Measurements from ENCODE around the gene TPO. TPM values are rescaled to one million over a fixed set of nuclear protein-coding genes. Genes with fewer than 3 reads are reported as not detected.

TPO gene
- polyA plus RNA-seq, 3 donors, result 0.06 to 0.09 TPM; not detected in 1

DNA sequence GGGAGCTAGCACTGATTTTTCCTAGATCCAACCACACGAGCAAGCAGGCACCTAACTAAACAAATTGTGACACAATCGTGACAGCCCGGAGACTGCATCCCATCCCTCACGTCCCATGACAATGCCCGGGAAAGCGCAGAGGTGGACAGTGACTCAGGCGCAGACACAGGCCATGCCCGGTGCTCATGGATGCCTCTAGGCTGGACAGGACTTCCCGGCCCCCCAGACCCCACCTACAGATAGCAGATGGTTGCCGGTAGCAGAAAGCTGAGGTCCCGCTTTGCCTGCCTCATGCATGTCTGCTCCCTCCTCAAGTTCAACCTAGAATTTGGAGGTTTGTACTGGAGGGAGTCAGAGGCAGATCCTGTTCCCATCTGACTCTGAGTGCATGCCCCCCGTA, 81.0 kb downstream of the TPO start:
- DNase-seq (ENCODE audit: extremely low read depth in 1 of 11, low read depth in 9 of 11, low spot score in 4 of 11), result no peak

GRCh38 chr2:1494906-1495305, 81.6 kb downstream of the TPO start:
- DNase-seq (ENCODE audit: extremely low read depth in 1 of 11, low read depth in 9 of 11, low spot score in 4 of 11), result no peak

GRCh38 chr2:1495676-1496358, 82.6 kb downstream of the TPO start:
- no peak for DNase-seq (ENCODE audit: extremely low read depth in 1 of 11, low read depth in 9 of 11, low spot score in 4 of 11)

- DNase-seq (ENCODE audit: extremely low read depth in 1 of 11, low read depth in 9 of 11, low spot score in 4 of 11), result no peak
These were observed 83.1 kb downstream of the TPO start for GRCh38 chr2:1496359-1496821.

DNA sequence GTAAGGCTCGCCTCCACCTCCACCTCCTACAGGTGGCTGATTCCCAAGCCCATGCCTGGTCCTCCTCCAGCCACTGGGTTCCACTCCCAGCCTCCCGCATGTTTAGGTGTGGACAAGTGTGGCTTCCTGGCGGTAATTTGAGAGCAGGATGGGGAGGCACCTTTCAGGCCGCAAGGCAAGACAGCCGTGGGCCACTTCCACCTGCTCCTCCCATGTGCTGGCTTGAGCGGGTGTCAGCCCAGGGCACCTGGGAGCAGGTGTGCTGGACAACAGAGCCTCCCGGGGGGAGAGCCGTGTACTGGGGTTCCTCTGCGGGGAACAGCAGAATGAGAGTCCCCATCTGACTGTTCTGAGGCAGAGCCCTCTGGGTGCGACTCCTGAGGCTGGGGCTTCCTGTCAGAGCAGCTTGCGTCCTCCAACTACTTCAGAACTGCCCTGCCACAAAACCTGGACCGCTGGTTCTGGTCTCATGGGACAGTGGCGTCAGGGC, 83.9 kb downstream of the TPO start:
- DNase-seq (ENCODE audit: extremely low read depth in 1 of 11, low read depth in 9 of 11, low spot score in 4 of 11), result no peak

GRCh38 chr2:1498176-1498575, 84.9 kb downstream of the TPO start:
- DNase-seq (ENCODE audit: extremely low read depth in 1 of 11, low read depth in 9 of 11, low spot score in 4 of 11), result no peak

DNA sequence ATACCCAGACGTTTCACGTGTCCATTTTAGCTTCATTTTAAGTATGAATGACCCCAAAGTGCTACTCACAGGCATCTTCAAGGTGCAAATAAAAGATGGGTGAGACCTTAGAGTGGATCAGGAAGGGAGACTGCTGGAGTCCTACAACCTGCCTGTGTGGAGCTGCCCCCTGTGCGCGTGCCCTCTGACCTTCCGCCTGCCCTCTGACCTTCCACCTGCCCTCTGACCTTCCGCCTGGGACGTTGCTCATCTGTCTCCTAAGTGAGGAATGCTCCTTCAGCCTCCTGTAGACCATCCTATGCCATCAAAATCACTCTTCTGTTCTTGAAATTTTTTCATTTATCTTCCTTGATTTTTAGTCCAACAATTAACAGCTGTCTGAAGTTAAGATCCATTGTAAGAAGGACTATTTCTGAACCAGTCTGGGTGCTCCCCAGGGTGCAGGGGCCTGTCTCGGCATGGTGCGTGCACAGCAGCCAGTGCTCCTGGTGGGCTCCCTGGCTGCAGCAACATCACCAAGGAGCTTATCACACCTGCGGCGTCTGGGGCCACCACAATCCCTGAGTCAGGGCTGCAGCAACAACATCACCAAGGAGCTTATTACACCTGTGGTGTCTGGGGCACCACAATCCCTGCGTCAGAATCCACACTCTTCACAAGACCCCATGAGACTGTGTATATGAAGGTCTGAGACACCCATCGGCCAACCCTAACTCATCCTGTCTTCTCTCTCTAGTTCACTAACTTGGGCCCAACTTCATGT, 86.0 kb downstream of the TPO start:
- no peak for DNase-seq (ENCODE audit: extremely low read depth in 1 of 11, low read depth in 9 of 11, low spot score in 4 of 11)

DNA sequence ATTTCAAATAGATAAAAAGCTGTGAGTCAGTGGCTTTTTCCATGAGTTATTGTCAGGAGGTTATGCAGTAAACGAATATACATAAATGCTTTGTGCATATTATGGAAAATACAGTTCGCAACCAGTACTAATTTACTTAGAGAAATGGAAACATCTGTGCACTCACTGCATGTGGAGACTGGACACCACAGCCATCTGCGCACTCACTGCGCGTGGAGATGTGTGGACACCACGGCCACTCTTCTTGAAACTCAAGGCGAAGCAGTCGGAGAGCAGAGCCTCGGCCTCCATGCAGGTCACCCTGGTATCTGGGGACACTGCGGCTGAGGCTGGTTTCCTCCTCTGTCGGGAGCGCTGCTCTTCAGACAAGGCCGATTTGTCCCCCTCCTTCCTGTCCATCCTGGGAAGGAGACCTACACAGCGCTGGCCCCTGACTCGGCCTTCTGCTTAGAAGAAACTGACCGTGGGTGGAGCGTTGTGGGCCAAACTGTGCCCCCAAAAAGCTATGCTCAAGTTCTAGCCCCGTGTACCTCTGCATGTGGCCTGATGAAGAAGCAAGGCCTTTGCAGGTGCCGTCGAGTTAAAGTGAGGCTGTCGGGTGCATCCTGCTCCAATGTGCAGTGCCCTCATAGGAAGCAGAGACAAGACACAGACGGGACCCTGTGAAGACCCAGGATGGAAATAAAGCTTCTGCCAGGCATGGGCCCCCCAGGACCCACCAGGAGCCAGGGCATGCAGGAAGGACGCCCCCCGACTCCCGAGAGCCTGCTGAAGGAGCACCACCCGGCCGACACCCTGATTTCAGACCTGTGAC, 88.0 kb downstream of the TPO start:
- no peak for DNase-seq (ENCODE audit: extremely low read depth in 1 of 11, low read depth in 9 of 11, low spot score in 4 of 11)

GRCh38 chr2:1501991-1502390, 88.7 kb downstream of the TPO start:
- DNase-seq (ENCODE audit: extremely low read depth in 1 of 11, low read depth in 9 of 11, low spot score in 4 of 11), result no peak

GRCh38 chr2:1502891-1503304, 89.6 kb downstream of the TPO start:
- no peak for DNase-seq (ENCODE audit: extremely low read depth in 1 of 11, low read depth in 9 of 11, low spot score in 4 of 11)

DNA sequence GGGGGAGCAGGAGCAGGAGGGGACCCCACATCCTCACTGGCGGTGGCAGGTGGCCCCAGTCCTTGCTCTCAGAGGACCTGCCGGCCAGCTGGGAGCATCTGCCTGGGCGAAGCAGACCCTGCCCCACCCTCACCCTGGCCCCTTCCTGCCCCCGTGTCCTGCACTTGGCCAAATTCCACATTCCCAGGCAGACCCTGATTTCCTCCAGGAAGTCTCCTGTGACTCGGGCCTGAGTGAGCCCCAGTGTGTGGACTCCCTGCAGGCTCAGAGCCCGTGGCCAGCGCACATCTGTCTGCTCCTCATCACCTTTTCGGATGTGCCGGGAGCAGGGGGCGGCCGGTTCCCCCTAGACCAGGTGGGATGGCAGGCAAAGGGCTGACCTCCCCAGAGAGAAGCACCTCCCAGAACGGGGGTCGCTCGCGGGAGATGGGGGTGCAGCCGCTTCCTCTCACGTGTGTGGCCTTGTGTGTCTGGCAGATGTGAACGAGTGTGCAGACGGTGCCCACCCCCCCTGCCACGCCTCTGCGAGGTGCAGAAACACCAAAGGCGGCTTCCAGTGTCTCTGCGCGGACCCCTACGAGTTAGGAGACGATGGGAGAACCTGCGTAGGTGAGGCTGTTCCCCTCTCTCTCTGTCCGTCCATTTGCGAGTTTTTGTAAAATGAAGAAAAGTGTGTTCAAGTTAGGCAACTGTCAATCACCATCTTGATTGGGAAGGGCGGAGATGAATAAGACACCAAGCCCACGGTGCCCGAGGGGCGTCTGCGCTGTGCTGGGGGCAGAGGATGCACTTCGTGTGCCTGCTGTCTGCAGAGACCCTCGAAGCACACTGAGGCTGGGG, 90.4 kb downstream of the TPO start:
- DNase-seq (ENCODE audit: extremely low read depth in 1 of 11, low read depth in 9 of 11, low spot score in 4 of 11), result no peak

DNA sequence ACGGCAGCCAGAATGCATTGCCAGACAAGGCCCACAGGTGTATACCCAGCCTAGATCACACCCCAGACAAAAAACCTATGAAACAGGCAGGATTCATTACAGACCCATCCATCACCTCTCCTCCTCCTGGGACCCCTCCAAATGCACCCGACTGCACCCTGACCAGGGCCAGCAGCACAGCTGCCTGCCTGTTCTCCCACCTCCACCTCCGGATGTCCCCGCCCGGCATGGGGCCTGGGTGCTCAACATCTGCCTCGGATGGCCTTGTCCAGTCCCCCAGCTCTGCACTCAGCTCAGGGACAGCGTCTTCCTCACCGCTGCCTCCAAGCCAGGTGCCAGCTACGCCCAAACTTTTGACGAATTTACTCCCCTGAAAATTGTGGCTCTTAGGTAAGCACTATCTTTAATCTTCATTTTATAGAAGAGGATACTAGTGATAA, 91.1 kb downstream of the TPO start:
- DNase-seq (ENCODE audit: extremely low read depth in 1 of 11, low read depth in 9 of 11, low spot score in 4 of 11), result no peak

GRCh38 chr2:1505031-1505441, 91.8 kb downstream of the TPO start:
- no peak for DNase-seq (ENCODE audit: extremely low read depth in 1 of 11, low read depth in 9 of 11, low spot score in 4 of 11)

DNA sequence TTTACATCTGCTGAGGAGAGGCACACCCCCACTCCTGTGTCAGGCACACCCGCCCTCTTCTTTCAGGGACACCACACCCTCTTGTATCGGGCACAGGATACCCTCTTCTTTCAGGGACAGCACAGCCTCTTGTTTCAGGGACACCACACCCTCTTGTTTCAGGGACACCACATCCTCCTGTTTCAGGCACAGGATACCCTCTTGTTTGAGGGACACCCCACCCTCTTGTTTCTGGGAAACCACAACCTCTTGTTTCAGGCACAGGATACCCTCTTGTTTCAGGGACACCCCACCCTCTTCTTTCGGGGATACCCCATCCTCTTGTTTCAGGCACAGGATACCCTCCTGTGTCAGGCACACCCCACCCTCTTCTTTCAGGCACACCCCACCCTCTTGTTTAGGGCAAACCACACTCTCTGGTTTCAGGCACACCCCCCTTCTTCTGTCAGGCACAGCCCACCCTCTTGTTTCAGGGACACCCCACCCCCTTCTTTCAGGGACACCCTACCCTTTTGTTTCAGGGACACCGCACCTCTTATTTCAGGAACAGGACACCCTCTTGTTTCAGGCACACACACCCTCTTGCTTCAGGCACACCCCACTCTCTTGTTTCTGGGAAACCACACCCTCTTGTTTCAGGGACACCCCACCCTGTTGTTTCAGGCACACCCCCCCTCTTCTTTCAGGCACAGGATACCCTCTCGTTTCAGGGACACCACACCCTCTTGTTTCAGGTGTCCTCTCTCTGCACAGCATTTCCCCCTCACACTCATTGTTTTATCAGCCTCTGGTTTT, 96.2 kb downstream of the TPO start:
- no peak for DNase-seq (ENCODE audit: extremely low read depth in 1 of 11, low read depth in 9 of 11, low spot score in 4 of 11)

DNA sequence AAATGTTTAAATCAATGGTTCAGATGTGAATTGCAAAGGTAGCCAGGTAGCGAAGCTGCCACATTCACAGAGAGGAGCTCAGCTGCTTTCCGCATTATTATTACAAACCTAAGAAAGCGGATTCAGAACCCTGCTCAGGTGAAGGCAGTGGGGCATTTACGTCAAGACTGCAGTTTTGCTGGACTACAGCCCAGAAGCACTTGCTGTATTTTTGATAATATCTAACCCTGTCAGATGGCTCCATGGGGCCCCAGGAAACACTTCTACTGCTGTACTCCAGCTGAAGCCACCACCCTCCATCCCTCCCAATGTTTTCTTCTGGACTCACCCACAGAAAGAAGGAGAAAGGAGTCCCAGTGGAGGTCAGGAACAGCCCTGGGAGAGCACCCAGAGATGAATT, 96.9 kb downstream of the TPO start:
- no peak for DNase-seq (ENCODE audit: extremely low read depth in 1 of 11, low read depth in 9 of 11, low spot score in 4 of 11)

GRCh38 chr2:1511455-1511854, 98.2 kb downstream of the TPO start:
- no peak for DNase-seq (ENCODE audit: extremely low read depth in 1 of 11, low read depth in 9 of 11, low spot score in 4 of 11)

GRCh38 chr2:1512321-1513289, 99.3 kb downstream of the TPO start:
- DNase-seq (ENCODE audit: extremely low read depth in 1 of 11, low read depth in 9 of 11, low spot score in 4 of 11), result no peak

All from renal cortex interstitium (tissue), 11 donors.